ENCODE results near the gene MRPL24. TPM values are rescaled to one million over a fixed set of nuclear protein-coding genes. Genes with fewer than 3 reads are reported as not detected.

The MRPL24 gene
- total and polyA plus RNA-seq, 9 of the 15 experiments (the other 6 are each of a cell fraction or from before 2014, with no cell fraction given), result 74.3 to 267 (median 113) TPM

GRCh38 chr1:156760092-156760795 is 19.4 kb upstream of the MRPL24 start (continued):
- no peak for TF ChIP-seq PHF21A (IDR thresholded peaks at IDR 0.05; ENCODE audit: borderline replicate concordance, low read depth)
- TF ChIP-seq ZBTB1 (CRISPR knock-in tag; IDR thresholded peaks at IDR 0.05; ENCODE audit: borderline replicate concordance, low read depth), result no peak
- TF ChIP-seq NBN (IDR thresholded peaks at IDR 0.05; ENCODE audit: low read depth), result no peak
- no peak for TF ChIP-seq HOMEZ (CRISPR knock-in tag; IDR thresholded peaks at IDR 0.05)
- TF ChIP-seq USF2 (CRISPR knock-in tag; IDR thresholded peaks at IDR 0.05), result no peak
- 0 out of 2 replicates have a peak, but pooled peaks have one; percentile 34 for TF ChIP-seq DPF2 (IDR thresholded peaks at IDR 0.05)
- no peak for TF ChIP-seq RAD51 (IDR thresholded peaks at IDR 0.05; ENCODE audit: borderline replicate concordance, low read depth)
- TF ChIP-seq ARID1B (IDR thresholded peaks at IDR 0.05), result 0 out of 2 replicates have a peak, but pooled peaks have one; percentile 28
